HCT116 (cell line): ENCODE measurements around the gene EYA4. TPM values are rescaled to one million over a fixed set of nuclear protein-coding genes. Genes with fewer than 3 reads are reported as not detected.

ENCODE experiments used
- ATAC-seq: fragments of 200-7000 bp; cut with Tn5 transposase; 2 replicates; pipeline ENCODE4 v1.9.1; 2020; ENCODE audit warnings: mild to moderate bottlenecking, moderate library complexity
- BruUV-seq: library from RNA; stranded (reverse); fragments of 400-500 nt; replicated peaks from 2 replicates; lab custom pipeline; 2021; lab: Mats Ljungman, UMichigan
- CTCF ChIA-PET: fragments of 300-600 bp; sonication (Branson Sonifier 250); formaldehyde crosslinking; loops from one replicate; lab custom pipeline; 2021; ENCODE audit warnings: antibody characterized with exemption; lab: Charles Lee
- POLR2A ChIA-PET: fragments of 300-600, 350-600 bp; sonication (Branson Sonifier 250); formaldehyde crosslinking; loops from one replicate; lab custom pipeline; 2021; ENCODE audit warnings: antibody characterized with exemption; lab: Charles Lee
- RAD21 ChIA-PET, 2 experiments: fragments of 300-600 bp; sonication (Branson Sonifier 250); formaldehyde crosslinking; loops; one replicate each; lab custom pipeline; 2023; ENCODE audit warnings: low total read pairs in 2 of 2; ENCODE audit not compliant: uncharacterized antibody in 2 of 2, unreplicated experiment in 2 of 2, low non-redundant PET in 1 of 2; lab: Charles Lee
- DNase-seq: peaks from one replicate; pipeline ENCODE4 v3.0.0-alpha.2; 2010; ENCODE audit warnings: low read depth, low spot score
- H2AFZ ChIP-seq: fragments of 200-600 bp; shearing (Covaris generic), sonication (generic); 2 replicates; pipeline ENCODE4 v1.6.1; 2017; ENCODE audit warnings: low read depth, mixed run types, mixed read lengths, antibody characterized with exemption, low read length; ENCODE audit not compliant: poor library complexity, severe bottlenecking
- H3K27ac ChIP-seq: 2 replicates; pipeline ENCODE4 v1.5.1; 2012; ENCODE audit warnings: low read depth, low read length
- H3K27me3 ChIP-seq: fragments of 200-600 bp; sonication (generic); 2 replicates; pipeline ENCODE4 v1.6.1; 2016; ENCODE audit warnings: mixed run types, low read length, mixed read lengths; ENCODE audit not compliant: insufficient read depth
- H3K36me3 ChIP-seq, 2 experiments: fragments of 200-500 bp in 1 of 2; fragments of 200-600 bp in 1 of 2; sonication (Bioruptor generic) in 1 of 2; sonication (generic) in 1 of 2; 2 replicates each; pipeline versions ENCODE4 v1.5.1 to v1.6.1; 2014 to 2016; ENCODE audit warnings: low read length in 2 of 2, inconsistent platforms in 1 of 2, mixed read lengths in 1 of 2, mixed run types in 1 of 2; ENCODE audit not compliant: insufficient read depth in 2 of 2, control insufficient read depth in 1 of 2
- H3K4me1 ChIP-seq, 2 experiments: fragments of 200-600 bp in 1 of 2; sonication (generic) in 1 of 2; 2 replicates each; pipeline versions ENCODE4 v1.5.1 to v1.6.1; 2012 to 2017; ENCODE audit warnings: low read length in 2 of 2, inconsistent platforms in 1 of 2, mild to moderate bottlenecking in 1 of 2, mixed read lengths in 1 of 2, mixed run types in 1 of 2, moderate library complexity in 1 of 2; ENCODE audit not compliant: insufficient read depth in 2 of 2, control insufficient read depth in 1 of 2
- H3K4me2 ChIP-seq: fragments of 200-600 bp; sonication (generic); 2 replicates; pipeline ENCODE4 v1.6.1; 2017; ENCODE audit warnings: mixed run types, low read length, mixed read lengths
- H3K4me3 ChIP-seq, 2 experiments: fragments of 200-600 bp in 1 of 2; sonication (generic) in 1 of 2; replicated peaks in 1 of 2; 2 replicates each; pipeline ENCODE4 v1.5.1; 2011 to 2016; ENCODE audit warnings: low read length in 2 of 2, control low read depth in 1 of 2, low read depth in 1 of 2, mild to moderate bottlenecking in 1 of 2, mixed read lengths in 1 of 2, mixed run types in 1 of 2
- H3K79me2 ChIP-seq: fragments of 200-600 bp; sonication (generic); 2 replicates; pipeline ENCODE4 v1.6.1; 2017; ENCODE audit warnings: mild to moderate bottlenecking, mixed run types, low read length, moderate library complexity, mixed read lengths; ENCODE audit not compliant: insufficient read depth
- H3K9ac ChIP-seq: fragments of 200-600 bp; sonication (generic); 2 replicates; pipeline ENCODE4 v1.6.1; 2016; ENCODE audit warnings: low read length, mixed read lengths
- H3K9me2 ChIP-seq: fragments of 200-600 bp; sonication (generic), shearing (Covaris generic); 2 replicates; pipeline ENCODE4 v1.6.1; 2017; ENCODE audit warnings: mixed run types, mild to moderate bottlenecking, moderate library complexity; ENCODE audit not compliant: insufficient read depth
- H3K9me3 ChIP-seq, 2 experiments: fragments of 200-500 bp in 1 of 2; fragments of 200-600 bp in 1 of 2; sonication (Bioruptor generic) in 1 of 2; sonication (generic) in 1 of 2; 2 replicates each; pipeline ENCODE4 v1.6.1; 2014 to 2017; ENCODE audit warnings: low read length in 2 of 2, mixed read lengths in 2 of 2, inconsistent platforms in 1 of 2, low read depth in 1 of 2, mild to moderate bottlenecking in 1 of 2, mixed run types in 1 of 2, moderate library complexity in 1 of 2; ENCODE audit not compliant: control insufficient read depth in 1 of 2, insufficient read depth in 1 of 2
- H4K20me1 ChIP-seq: fragments of 200-600 bp; sonication (generic), shearing (Covaris generic); 2 replicates; pipeline ENCODE4 v1.6.1; 2017; ENCODE audit warnings: mixed run types, mild to moderate bottlenecking, moderate library complexity; ENCODE audit not compliant: insufficient read depth
- CBX3 ChIP-seq: IDR thresholded peaks from 2 replicates; pipeline ENCODE4 v1.6.1; 2012; ENCODE audit warnings: low read depth
- EGR1 ChIP-seq: IDR thresholded peaks from 2 replicates; pipeline ENCODE4 v1.6.1; 2012; ENCODE audit warnings: low read depth
- ELF1 ChIP-seq: IDR thresholded peaks from 2 replicates; pipeline ENCODE4 v1.6.1; 2012; ENCODE audit warnings: low read depth, borderline replicate concordance
- EZH2phosphoT487 ChIP-seq: fragments of 200-600 bp; IDR thresholded peaks from 2 replicates; pipeline ENCODE4 v1.6.1; 2018; ENCODE audit warnings: antibody characterized with exemption, borderline replicate concordance
- FOSL1 ChIP-seq: IDR thresholded peaks from 2 replicates; pipeline ENCODE4 v1.6.1; 2012; ENCODE audit warnings: low read depth
- POLR2A ChIP-seq: IDR thresholded peaks from 2 replicates; pipeline ENCODE4 v1.7.0; 2011; ENCODE audit warnings: borderline replicate concordance; ENCODE audit not compliant: insufficient read depth, insufficient read length; ENCODE audit errors: extremely low read depth
- POLR2AphosphoS5 ChIP-seq: IDR thresholded peaks from 2 replicates; pipeline ENCODE4 v1.6.1; 2011; ENCODE audit warnings: mild to moderate bottlenecking, low read depth, low read length, moderate library complexity
- RAD21 ChIP-seq: IDR thresholded peaks from 2 replicates; pipeline ENCODE4 v1.6.1; 2012; ENCODE audit warnings: low read depth, mild to moderate bottlenecking
- SIN3A ChIP-seq: IDR thresholded peaks from 2 replicates; pipeline ENCODE4 v1.6.1; 2012; ENCODE audit warnings: low read depth
- SP1 ChIP-seq: IDR thresholded peaks from 2 replicates; pipeline ENCODE4 v1.6.1; 2012; ENCODE audit warnings: low read depth
- SRF ChIP-seq: IDR thresholded peaks from 2 replicates; pipeline ENCODE4 v1.6.1; 2012; ENCODE audit warnings: low read depth
- TCF7L2 ChIP-seq: IDR thresholded peaks from 2 replicates; pipeline ENCODE4 v1.7.0; 2011; ENCODE audit warnings: borderline replicate concordance, inconsistent platforms; ENCODE audit not compliant: insufficient read depth, insufficient read length; ENCODE audit errors: extremely low read depth
- YY1 ChIP-seq: IDR thresholded peaks from 2 replicates; pipeline ENCODE4 v1.6.1; 2011; ENCODE audit warnings: low read length, low read depth, moderate library complexity, mild to moderate bottlenecking; ENCODE audit not compliant: insufficient replicate concordance; ENCODE audit errors: extremely low read depth
- ZFX ChIP-seq: fragments of 450-650 bp; IDR thresholded peaks from 2 replicates; pipeline ENCODE4 v1.6.1; 2017
- ZNF274 ChIP-seq: fragments of 200-500 bp; sonication (Bioruptor generic); IDR thresholded peaks from 2 replicates; pipeline ENCODE4 v1.6.1; 2014; ENCODE audit warnings: mild to moderate bottlenecking, low read depth, low read length, inconsistent platforms
- intact Hi-C: fragments of 100-400 bp; cut with micrococcal nuclease; formaldehyde crosslinking; loops from 2 replicates; pipeline ENCODE4 v1.10.0; 2022
- total RNA-seq: library from RNA; stranded (reverse); gene quantifications from one replicate; pipeline ENCODE4 v1.2.1, GENCODE V29; 2021; ENCODE audit not compliant: unreplicated experiment
- TF ChIP-seq, protein P1 (sequence below): IDR thresholded peaks from 2 replicates; pipeline ENCODE4 v1.6.1; 2012
- TF ChIP-seq, protein P2 (sequence below): IDR thresholded peaks from 2 replicates; pipeline ENCODE4 v1.6.1; 2011; ENCODE audit warnings: mild to moderate bottlenecking, low read length, moderate library complexity; ENCODE audit not compliant: insufficient replicate concordance; ENCODE audit errors: extremely low read depth
- TF ChIP-seq, protein P3 (sequence below): IDR thresholded peaks from 2 replicates; pipeline ENCODE4 v1.6.1; 2012

EYA4 gene
- total RNA-seq, 1 experiment from 2014 or later: not detected

DNA sequence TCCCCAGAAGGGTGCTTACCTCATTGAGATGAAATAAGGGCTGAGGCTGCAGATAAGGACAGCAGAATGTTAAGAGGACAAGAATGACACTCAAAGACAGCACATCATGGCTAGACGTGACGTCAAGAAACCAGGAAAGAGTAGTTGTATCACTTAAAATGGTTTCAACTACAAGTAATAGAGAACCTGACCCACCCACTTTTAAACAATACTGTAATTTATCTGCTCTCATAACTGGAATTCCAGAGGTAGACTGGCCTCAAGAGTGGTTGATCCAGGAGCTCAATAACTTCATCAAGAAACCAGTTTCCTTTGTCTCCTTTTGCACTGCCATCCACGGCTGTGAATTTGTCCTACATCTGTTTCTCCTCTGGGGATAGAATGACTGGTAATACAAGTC is 187.1 kb downstream of the EYA4 start:
- H2AFZ ChIP-seq: no peak overlapping the region
- CTCF ChIA-PET: no interaction called here
- H3K79me2 ChIP-seq: no peaks in the 10 kb centered on the region
- DNase-seq: no peak
- no peaks in the 10 kb centered on the region for H3K36me3 ChIP-seq
- no peak overlapping the region for H3K27ac ChIP-seq
- H4K20me1 ChIP-seq: no peaks in the 10 kb centered on the region
- POLR2A ChIA-PET: no interaction called here
- H3K9me3 ChIP-seq: no peaks in the 10 kb centered on the region
- no peaks in the 10 kb centered on the region for H3K9me2 ChIP-seq
- H3K4me1 ChIP-seq: no peaks in the 10 kb centered on the region
- H3K4me3 ChIP-seq: no peak overlapping the region
- TF ChIP-seq ZFX (no peak), SRF (no peak), YY1 (no peak), CBX3 (no peak), FOSL1 (no peak), POLR2A (no peak), EGR1 (no peak), EZH2phosphoT487 (no peak), TCF7L2 (no peak), RAD21 (no peak), SP1 (no peak), ELF1 (no peak), ZNF274 (no peak), POLR2AphosphoS5 (no peak), SIN3A (no peak)
- TF ChIP-seq, protein P1, sequence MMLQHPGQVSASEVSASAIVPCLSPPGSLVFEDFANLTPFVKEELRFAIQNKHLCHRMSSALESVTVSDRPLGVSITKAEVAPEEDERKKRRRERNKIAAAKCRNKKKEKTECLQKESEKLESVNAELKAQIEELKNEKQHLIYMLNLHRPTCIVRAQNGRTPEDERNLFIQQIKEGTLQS: no peak
- TF ChIP-seq, protein P2, sequence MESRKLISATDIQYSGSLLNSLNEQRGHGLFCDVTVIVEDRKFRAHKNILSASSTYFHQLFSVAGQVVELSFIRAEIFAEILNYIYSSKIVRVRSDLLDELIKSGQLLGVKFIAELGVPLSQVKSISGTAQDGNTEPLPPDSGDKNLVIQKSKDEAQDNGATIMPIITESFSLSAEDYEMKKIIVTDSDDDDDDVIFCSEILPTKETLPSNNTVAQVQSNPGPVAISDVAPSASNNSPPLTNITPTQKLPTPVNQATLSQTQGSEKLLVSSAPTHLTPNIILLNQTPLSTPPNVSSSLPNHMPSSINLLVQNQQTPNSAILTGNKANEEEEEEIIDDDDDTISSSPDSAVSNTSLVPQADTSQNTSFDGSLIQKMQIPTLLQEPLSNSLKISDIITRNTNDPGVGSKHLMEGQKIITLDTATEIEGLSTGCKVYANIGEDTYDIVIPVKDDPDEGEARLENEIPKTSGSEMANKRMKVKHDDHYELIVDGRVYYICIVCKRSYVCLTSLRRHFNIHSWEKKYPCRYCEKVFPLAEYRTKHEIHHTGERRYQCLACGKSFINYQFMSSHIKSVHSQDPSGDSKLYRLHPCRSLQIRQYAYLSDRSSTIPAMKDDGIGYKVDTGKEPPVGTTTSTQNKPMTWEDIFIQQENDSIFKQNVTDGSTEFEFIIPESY: no peak
- TF ChIP-seq, protein P3, sequence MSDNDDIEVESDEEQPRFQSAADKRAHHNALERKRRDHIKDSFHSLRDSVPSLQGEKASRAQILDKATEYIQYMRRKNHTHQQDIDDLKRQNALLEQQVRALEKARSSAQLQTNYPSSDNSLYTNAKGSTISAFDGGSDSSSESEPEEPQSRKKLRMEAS: no peak
- RAD21 ChIA-PET: no interaction called here
- H3K27me3 ChIP-seq: peaks cover 7% of the 10 kb centered on the region; the same call in 1 of the 2 replicates
- no peak for ATAC-seq
- no TSS peak for BruUV-seq
- H3K4me2 ChIP-seq: no peak overlapping the region
- H3K9ac ChIP-seq: no peak overlapping the region
- intact Hi-C loops: no loop called here
